HG03280 (cell line): ENCODE results near the gene DDB1.

Experiments used
- ATAC-seq: cut with Tn5 transposase; IDR thresholded peaks from one replicate; pipeline ENCODE4 v1.9.1; 2021; ENCODE audit warnings: mild to moderate bottlenecking, moderate library complexity; ENCODE audit not compliant: unreplicated experiment

DDB1 gene

DNA sequence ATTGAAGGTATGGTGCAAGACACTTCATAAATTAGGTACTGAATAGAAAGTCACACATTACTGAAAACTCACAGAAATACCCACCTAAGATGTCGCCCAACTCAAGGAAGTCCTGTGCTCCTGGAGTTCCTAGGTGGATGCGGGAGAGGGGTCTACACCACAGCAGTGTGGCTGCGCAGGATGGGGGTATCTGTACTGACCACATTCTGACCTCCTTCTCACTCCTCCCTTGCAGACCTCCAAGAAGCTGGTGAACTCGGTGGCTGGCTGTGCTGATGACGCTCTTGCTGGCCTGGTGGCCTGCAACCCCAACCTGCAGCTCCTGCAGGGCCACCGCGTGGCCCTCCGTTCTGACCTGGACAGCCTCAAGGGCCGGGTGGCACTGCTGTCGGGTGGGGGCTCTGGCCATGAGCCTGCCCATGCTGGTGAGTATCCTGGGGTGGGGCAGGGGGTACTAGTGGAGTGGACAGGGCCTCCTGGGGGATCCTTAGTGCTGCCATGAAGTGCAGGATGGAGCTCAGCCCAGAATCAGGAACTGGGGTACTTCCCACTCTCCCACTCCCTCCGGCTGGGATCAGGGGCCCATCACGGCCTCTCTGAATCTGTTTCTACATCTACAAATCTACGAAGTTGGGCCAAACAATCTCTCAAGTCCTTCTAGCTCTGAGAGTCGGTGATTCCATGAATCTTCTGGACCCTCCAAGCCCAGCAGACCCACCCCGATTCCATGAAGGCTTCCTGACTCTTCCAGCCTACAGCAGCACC, 5.0 kb upstream of the DDB1 start:
- no peak for ATAC-seq

DNA sequence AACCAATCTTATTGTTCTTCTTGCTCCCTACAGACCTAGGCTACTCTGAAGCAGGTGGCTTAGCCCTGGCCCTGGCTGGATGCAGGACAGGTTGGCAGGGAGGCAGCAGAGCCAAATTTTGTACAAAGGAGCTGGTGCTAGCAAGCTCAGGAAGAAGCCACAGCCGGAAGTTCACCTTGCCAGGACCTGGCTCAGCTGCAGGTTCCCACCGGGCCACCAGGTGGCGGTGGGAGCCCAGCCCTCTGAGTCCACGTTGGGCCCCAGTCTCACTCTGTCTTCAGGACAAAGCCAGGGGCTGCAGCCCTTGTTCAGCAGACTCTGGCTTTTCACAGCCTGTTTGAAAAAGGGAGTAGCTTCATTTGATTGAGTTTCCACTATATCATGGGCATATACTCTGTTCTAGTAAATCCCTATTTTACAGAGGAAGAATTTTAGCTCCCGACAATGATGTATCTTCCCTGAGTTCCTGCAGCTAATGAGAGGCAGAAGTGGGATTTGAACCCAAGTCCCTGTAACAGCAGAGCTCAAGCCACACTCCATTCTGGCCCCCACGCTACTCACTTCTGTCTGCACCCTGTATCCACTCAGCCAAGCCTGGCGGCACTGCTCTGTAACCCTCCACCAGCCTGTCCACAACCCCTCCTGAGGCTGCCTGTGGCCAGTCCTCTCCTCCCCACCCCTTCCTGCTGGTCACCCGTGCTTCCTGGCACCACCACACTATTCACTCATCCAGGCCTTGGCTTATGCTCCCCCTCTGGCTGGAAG, 3.4 kb upstream of the DDB1 start:
- peak; percentile 40 for ATAC-seq

DNA sequence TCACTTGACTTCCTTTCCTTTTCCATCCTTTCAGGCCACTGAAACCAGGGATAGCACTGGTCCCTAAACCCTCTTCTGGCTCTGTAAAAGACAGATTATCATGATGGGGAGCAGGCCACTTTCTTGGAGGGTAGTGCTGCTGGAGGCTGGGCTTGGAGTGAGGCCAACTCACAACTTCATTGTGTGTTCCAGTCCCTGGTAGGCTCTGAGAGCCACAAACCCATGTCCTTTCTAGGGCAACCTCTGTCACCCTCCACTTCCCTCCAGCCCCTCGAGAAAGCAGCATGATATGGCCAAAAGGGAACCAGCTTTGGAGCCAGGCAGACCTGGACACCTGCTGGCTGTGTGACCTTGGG, 2.4 kb upstream of the DDB1 start:
- no peak for ATAC-seq

DNA sequence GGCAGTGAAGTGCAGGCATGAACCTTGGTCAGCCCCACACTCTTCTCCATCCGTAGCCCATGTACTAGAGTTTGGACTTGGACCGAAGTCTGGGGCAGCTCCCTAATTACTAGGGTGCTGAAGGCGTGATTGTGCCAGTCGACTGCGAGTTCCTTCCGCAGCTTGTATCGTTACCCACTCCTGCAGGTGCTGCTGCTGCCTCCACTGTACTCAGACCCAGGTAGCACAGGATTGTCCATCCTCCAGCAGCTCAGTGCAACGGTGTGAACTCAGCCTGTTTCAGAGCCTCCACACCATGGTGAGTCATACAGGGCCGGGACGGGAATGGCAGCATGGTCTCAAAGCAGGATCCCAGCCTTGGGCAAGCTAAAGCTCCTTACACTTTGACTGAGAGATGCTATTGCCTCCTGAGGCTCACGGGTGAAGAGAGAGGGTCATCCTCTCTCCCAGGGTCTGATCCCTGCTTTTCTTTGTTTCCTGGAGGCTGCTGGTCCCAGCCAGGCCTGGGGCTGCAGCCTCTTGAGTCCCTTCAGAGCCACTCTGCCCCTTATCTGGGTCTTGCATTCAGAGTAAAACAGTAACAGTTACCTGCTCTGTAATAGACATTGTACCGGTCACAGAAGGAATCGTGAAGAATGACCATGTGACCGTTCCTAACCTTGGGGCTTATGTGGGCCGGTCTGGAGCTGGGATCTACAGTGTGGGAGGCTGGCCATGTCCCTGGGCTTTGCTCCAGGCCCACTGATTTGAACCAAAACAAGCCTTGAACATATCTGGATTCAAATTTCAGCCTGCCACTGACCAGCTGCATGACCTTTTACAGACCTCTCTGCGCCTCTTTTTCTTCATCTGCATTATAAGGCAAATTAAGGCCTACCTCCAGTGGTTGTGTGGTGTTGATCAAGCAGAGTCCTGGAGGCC, 1.8 kb upstream of the DDB1 start:
- no peak for ATAC-seq

DNA sequence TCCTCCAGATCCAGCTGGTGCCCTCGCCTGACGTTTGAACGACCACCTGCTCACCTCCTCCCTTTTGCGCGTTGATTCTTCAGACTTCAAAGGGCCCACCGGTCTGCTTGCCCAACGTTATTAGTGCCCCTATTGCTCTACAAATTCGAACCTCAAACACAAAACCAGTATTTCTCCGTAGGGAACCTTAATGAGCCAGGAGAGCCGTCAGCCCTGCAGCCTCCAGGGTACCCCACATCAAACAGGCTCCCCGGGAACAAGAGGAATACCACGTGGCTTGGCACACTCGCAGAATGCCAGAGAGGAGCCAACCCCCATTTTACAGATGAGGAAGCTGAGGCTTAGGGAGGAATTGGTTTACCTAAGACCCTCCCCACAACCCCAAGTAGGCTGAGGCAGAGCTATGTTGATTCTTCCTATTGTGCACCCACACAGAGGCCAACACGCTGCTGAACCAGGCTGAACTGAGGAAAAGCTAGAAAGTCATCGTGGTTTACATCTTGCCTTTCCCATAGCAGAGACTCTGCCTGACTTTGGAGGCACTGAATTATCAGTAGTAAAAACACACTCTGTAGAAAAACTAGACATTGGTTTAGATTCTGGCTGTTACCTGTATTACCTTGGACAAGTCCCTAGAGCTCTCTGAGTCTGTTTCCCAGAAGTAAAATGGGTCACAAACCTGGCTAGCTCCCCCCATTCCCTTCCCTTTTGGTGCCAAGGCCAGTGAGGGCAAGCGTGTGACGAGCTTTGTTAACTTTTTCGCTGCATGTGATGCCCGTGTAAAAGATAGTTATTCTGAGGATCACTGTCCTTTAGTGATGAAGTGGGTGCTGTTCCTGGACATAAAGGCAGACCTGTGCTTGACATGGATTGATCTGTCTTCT, 887 bp upstream of the DDB1 start:
- no peak for ATAC-seq

DNA sequence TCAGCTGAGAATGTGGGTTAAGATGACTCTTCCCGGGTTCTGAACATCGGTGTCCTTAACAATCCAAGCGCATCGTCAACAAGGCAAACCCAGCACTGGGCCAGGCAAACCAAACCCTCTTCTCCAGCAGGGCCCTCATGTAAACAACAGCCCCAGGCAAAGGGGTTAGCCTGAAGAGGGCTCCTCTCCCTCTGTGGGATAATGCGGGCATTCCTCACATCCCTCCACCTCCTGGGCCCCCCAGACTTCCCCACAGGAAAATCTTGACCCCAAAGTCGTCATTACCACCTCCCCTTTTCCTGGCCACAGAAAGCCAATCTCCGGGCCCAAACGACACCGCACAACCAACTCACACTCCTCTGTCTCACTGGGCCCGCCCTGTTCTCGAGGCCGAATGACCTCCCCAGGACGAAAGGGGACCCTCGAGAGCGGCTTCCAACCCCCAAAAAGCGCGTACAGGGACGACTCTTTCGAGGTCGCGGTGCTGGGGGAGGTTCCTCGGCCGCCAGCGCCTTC, 566 bp downstream of the DDB1 start:
- peak; percentile 4 for ATAC-seq

DNA sequence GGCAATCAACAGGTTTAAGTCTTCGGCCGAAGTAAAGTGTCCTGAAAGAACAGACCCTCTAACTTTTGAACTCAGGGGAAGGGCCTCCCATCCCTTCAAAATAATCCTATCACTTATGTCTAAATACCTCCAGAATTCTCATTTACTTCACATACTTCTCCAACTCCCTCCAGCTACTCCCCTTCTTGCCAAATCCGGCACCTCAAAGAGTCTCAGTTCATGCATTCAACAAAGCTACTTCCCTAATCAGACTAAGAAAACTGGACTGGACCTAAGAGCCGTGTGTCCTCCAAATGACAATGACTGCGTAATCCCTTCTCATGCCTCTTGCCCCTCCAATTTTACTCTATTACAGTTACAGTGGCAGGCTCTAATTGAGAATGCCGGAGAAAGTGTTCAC, 1.3 kb downstream of the DDB1 start:
- no peak for ATAC-seq

DNA sequence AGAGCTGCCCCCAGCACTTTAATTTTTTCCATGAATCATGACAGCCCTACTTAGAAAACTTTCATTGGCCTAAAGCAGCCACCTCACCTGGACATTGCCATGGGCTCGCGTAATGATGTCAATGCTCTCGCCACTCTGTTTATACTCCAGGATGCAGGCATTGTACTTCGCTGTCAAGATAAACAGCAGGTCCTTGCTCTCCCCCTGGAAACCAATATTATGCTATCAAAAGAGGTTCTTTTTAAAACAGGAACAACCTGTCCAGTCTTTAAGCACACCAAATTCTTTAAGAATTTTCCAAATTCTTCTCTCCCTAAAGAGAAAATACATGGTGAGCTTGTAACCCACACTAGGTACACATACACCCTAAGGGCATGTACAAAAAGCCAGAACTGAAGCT, 3.0 kb downstream of the DDB1 start:
- no peak for ATAC-seq

DNA sequence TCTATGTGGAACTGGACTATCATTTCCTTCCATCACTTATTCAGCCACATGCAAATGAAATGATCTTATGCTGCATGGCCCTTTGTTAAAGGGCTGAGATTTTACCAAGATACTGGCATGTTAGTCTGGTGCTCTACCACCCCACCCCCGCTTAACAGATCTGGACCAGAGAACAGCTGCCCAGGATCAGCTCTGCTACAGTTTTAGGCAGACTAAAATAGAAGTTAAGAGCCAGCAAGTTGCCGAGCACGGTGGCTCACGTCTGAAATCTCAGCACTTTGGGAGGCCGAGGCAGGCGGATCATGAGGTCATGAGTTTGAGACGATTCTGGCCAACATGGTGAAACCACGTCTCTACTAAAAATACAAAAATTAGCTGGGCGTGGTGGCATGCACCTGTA, 4.6 kb downstream of the DDB1 start:
- no peak for ATAC-seq

DNA sequence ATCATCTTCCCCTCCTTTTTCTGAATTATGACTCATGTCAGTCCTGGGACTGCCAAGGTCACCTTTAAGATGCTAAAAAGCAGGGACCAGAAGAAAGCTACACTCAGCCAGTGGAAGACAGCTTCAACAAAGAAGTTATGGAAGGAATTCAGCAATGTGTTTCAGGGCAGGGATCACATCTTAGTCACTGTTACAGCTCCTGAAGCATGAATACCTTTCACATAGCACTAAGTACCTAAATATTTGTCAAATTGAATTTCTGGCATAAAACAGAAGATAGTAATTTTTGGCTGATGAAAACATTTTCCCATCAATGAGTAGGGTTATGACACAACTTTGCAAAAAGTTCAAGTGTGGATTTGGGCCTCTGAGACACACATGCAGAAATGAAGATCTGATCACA, 5.2 kb downstream of the DDB1 start:
- no peak for ATAC-seq

DNA sequence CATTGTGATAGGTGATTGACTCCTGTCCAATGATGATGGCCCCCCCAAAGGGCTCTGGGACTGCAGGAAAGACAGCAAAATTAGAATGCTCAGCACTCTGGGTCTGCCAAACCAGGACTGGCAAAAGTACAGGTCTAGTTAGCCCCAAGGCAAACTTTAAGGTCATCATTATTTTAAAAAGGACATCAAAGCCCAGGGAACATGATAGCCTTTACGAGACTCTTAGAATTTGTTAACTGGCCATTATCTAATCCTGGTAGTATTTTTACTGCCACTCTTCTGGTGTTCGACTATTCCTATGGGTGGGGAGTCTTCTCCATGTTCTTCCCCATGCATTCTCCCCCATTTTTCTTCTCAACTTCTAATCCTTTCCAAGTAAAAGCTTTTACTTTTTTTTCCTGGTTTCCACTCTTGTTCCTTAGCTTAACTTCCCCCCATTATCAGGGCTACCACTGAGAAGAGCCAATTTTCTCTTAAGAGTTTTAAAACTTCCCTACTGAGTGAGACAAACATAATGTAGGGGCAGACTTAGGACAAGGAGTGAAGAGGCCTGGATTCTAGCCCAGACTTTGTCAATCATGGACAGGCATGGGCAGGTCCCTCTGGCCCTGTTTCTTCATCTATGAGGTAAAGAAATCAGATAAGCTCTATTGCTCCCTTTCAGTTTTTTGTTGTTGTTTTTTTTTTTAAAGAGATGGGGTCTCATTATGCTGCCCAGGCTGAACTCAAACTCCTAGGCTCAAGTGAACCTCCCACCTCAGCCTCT, 7.1 kb downstream of the DDB1 start:
- ATAC-seq: no peak

DNA sequence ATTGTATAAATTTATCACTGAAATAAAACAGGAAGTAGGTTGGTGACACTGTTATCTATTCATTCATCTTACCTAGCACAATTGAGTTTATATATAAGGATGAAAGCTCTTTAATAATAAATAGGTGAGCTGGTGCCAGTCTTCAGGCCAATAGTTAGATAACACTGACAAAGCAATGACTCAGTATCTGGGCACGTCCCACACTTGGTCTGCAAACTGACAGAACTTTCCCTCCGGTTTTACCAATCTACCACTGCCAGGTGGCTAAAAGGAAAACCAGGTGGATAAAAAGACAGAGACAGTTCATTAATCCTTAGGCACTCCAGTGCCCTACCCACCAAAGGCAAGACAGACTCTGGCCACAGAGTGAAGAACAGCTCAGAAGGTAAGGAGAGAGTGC, 17.6 kb downstream of the DDB1 start:
- no peak for ATAC-seq

DNA sequence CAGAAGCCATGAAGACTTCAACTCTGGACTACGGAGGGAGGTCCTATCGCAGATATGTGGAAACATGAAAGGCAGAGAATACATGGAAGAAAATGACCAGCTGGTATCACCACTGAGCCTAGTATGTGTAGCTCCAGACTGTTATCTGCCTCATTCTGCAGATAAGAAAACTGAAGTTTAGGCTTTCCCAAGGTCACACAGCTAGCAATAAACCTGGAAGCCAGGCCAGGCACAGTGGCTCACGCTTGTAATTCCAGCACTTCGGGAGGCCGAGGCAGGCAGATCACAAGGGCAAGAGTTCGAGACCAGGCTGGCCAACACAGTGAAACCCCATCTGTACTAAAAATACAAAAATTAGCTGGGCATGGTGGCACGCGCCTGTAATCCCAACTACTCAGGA, 22.2 kb downstream of the DDB1 start:
- ATAC-seq: no peak

DNA sequence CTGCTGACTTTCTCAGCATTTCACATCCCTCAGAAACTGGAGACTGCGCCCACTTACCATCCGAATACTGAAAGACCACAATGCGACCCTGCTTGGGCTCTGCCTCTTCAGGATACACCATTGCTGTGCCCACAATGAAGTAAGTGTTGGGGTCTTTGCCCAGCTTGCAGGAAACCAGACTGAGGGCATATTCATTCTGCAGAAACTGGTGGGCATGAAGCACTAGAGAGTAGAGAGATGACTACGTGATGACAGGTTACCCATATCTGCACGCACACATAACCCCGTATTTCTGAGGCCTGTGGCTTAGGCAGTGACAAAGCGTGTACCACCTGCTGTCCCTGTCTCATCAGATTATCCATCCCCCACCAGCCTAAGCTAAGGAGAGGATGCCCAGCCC, 23.2 kb downstream of the DDB1 start:
- ATAC-seq: no peak

DNA sequence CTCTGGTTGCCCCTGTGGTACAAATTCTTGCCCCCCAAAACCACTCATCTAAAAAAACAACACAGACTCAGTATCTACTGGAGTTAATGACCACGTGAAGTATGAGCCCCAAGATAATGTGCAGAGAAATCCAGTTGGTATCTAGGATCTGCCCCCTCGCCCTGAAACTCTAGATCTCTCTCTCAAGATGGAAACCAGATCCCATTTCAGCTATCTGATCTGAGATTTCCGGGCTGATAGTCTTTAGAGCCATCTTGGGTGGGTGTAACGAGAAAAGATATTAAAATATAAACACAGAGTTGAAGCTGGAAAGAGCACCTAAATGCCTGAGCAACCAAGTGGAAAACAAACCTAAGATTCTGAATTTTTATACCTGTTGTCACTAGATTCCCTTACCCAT, 23.8 kb downstream of the DDB1 start:
- ATAC-seq: no peak

DNA sequence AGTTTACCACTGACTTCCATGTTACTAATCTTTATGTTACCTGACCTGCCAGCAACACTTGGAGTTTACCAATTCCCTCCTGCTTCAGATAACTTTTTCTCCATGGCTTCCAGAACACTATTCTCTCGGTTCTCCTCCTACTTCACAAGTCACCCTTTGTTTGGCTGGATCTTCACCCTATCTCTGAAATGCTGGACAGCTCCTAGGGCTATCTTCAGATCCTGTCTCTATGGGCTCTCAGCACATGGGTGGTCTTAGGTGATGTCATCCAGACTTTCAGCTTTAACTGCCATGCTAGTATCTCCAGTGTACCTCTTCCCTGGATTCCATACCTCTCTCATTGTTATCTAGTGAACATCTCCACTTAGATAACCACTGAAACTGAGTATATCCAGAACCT, 25.6 kb downstream of the DDB1 start:
- no peak for ATAC-seq

DNA sequence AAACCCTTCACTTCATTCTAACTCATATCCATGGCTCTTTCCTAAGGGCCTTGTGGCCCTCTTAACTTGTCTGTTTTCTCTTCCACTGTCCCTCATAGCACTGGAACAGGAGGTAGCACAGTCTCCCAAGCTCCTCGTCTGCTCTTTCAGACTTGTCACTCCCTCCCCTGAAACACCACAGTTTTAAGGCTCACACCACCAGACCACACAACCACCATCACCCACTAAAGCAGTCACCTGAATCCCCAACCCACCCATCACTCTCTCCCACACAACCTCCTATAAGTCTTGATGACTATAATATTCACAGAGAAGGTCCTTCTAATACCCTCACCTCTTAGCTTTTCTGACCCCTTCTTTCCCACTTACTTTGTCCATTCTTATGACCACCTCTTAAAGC, 26.7 kb downstream of the DDB1 start:
- no peak for ATAC-seq

DNA sequence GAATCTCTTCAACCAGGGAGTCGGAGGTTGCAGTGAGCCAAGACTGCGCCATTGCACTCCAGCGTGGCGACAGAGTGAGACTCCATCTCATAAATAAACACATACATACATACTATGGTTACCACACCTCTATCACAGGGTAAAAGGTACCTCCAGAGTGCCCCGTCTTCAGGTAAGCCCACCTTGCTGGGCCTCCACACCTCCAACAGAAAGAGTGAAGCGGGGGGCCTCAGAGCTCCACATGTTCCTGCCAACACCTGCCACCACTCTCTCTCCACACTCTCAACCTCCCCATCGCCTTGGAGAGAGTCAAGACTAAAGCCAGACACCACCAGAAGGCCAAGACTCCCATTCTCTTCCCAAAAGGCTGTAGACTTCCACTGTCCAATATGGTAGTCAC, 27.5 kb downstream of the DDB1 start:
- ATAC-seq: no peak

DNA sequence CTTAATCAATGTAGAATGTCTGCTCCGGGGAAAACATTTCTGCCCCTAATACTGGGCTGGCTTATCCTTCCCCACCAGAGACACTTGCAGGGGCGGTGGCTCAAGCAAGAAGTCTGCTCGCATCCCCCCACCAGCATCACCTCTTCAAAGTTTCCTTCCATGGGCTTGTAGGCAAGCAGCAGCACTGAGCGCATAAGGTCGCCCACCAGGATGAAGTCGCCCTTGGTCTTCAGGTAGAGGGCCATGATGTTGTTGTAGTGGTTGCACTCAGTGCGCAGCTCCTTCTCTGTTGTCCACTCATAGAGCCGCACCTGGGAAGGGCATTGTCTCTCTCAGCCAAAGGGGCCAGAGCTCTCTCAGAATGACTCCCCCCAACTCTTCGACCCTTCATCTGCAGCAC, 29.2 kb downstream of the DDB1 start:
- ATAC-seq: no peak

DNA sequence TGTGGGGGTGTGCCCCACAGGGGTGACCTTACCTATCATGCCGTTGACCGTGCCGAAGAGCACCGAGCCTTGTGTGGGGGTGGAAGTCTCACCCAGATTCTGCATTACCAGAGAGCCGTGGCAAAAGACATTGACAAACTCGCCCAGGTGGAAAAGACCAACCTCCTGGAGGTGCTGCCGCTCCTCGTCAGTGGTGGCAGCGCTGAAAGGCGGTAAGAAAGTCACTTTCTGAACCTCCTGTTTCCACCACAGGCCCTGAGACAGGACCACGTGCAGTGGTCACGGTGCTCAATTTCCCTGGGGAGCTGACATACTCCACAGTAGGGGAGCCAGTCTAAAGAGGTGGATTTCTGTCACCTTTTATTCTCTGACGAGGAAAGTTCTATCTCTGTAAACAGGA, 30.4 kb downstream of the DDB1 start:
- ATAC-seq: no peak
